BLaER1 (cell line): Measurements from ENCODE around the gene CANX.

Experiments
- H3K27ac ChIP-seq: shearing (Covaris generic); formaldehyde crosslinking; 2 replicates; pipeline ENCODE4 v1.8.1; 2022
- H3K27me3 ChIP-seq: shearing (Covaris generic); formaldehyde crosslinking; 2 replicates; pipeline ENCODE4 v1.8.1; 2022
- H3K36me3 ChIP-seq: shearing (Covaris generic); formaldehyde crosslinking; 2 replicates; pipeline ENCODE4 v1.8.1; 2022
- H3K4me1 ChIP-seq: shearing (Covaris generic); formaldehyde crosslinking; 2 replicates; pipeline ENCODE4 v1.8.1; 2022
- H3K4me2 ChIP-seq: shearing (Covaris generic); formaldehyde crosslinking; 2 replicates; pipeline ENCODE4 v1.8.1; 2022
- H3K4me3 ChIP-seq: shearing (Covaris generic); formaldehyde crosslinking; 2 replicates; pipeline ENCODE4 v1.8.1; 2022
- H3K9ac ChIP-seq: shearing (Covaris generic); formaldehyde crosslinking; 2 replicates; pipeline ENCODE4 v1.8.1; 2022
- H3K9me3 ChIP-seq: shearing (Covaris generic); formaldehyde crosslinking; 2 replicates; pipeline ENCODE4 v1.8.1; 2022
- H4K20me1 ChIP-seq: shearing (Covaris generic); formaldehyde crosslinking; 2 replicates; pipeline ENCODE4 v1.8.1; 2022
- Cebpa-rat ChIP-seq: shearing (Covaris generic); IDR thresholded peaks from 2 replicates; pipeline ENCODE4 v1.8.1; 2022

The CANX gene

DNA sequence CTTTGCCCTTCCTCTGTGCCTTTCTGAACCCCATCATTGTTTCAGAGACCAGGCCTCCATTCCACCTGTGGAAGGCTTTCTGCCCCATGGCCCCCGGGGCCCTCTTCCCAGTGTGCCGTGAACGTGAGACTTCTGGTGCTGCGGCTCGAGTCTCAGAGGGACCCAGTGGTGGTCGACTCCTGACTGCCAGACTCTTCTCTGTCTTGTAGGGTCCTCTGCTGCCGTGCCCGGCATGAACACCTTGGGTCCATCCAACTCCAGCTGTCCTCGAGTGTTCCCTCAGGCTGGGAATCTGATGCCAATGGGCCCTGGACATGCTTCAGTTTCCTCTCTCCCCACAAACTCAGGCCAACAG is 74.9 kb downstream of the CANX start:
- TF ChIP-seq Cebpa-rat = no peak
- H3K27me3 ChIP-seq = no peaks in the 10 kb centered on the region
- H3K4me3 ChIP-seq = no peak overlapping the region
- H3K4me1 ChIP-seq = no peaks in the 10 kb centered on the region
- H3K27ac ChIP-seq = no peak overlapping the region
- H4K20me1 ChIP-seq = peaks cover 97% of the 10 kb centered on the region
- H3K9me3 ChIP-seq = no peaks in the 10 kb centered on the region
- H3K9ac ChIP-seq = no peak overlapping the region
- no peak overlapping the region for H3K4me2 ChIP-seq
- H3K36me3 ChIP-seq = peaks cover 100% of the 10 kb centered on the region

DNA sequence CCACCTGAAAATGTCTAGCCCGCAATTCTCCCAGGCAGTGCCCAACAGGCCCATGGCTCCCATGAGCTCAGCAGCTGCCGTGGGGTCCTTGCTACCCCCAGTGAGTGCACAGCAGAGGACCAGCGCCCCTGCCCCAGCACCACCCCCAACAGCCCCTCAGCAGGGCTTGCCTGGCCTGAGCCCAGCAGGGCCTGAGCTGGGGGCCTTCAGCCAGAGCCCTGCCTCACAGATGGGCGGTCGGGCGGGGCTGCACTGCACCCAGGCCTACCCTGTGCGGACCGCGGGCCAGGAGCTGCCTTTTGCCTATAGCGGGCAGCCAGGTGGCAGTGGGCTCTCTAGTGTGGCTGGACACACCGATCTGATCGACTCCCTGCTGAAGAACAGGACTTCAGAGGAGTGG is 75.7 kb downstream of the CANX start:
- H3K9ac ChIP-seq = no peak overlapping the region
- H3K9me3 ChIP-seq = no peaks in the 10 kb centered on the region
- H3K4me1 ChIP-seq = no peaks in the 10 kb centered on the region
- no peak for TF ChIP-seq Cebpa-rat
- H3K27ac ChIP-seq = no peak overlapping the region
- no peak overlapping the region for H3K4me3 ChIP-seq
- no peak overlapping the region for H3K4me2 ChIP-seq
- no peaks in the 10 kb centered on the region for H3K27me3 ChIP-seq
- H4K20me1 ChIP-seq = peaks cover 97% of the 10 kb centered on the region
- peaks cover 100% of the 10 kb centered on the region for H3K36me3 ChIP-seq

GRCh38 chr5:179776411-179776938 is 77.7 kb downstream of the CANX start:
- Histone ChIP-seq H3K4me2 (no peak overlapping the region), H3K9ac (no peak overlapping the region), H4K20me1 (peaks cover 87% of the 10 kb centered on the region), H3K36me3 (peaks cover 99% of the 10 kb centered on the region), H3K4me1 (no peaks in the 10 kb centered on the region), H3K4me3 (no peak overlapping the region), H3K27ac (no peak overlapping the region), H3K27me3 (no peaks in the 10 kb centered on the region), H3K9me3 (no peaks in the 10 kb centered on the region)
- no peak for TF ChIP-seq Cebpa-rat

- Histone ChIP-seq H3K36me3 (peaks cover 97% of the 10 kb centered on the region), H3K4me3 (no peak overlapping the region), H3K27ac (no peak overlapping the region), H3K9ac (no peak overlapping the region), H3K9me3 (no peaks in the 10 kb centered on the region), H3K4me2 (no peak overlapping the region), H3K27me3 (no peaks in the 10 kb centered on the region), H3K4me1 (no peaks in the 10 kb centered on the region), H4K20me1 (peaks cover 80% of the 10 kb centered on the region)
- no peak for TF ChIP-seq Cebpa-rat
Measured at GRCh38 chr5:179777456-179777855, 78.7 kb downstream of the CANX start.

DNA sequence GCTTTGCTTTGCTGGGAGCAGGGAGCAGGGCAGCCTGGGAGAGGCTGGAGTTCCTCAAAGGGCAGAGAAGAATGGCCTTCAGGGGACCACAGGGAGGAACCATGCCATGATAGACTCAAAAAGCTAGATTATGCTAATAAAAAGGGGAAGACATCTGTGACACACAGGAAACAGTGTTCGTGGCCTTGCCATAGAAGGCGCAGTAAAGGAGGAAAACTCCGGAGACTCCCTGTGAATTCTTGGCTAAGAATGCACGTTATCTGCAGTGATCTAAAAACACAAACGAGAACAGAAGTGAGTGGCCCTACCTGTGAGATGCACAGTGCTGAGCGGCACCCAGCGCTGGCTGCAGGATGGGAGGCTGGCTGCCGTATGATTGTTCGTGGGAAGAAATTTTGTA is 79.1 kb downstream of the CANX start:
- TF ChIP-seq Cebpa-rat = no peak
- Histone ChIP-seq H4K20me1 (peaks cover 76% of the 10 kb centered on the region), H3K27me3 (no peaks in the 10 kb centered on the region), H3K4me3 (no peak overlapping the region), H3K36me3 (peaks cover 95% of the 10 kb centered on the region), H3K4me2 (no peak overlapping the region), H3K27ac (no peak overlapping the region), H3K4me1 (no peaks in the 10 kb centered on the region), H3K9me3 (no peaks in the 10 kb centered on the region), H3K9ac (no peak overlapping the region)

- no peak for TF ChIP-seq Cebpa-rat
- Histone ChIP-seq H3K27ac (no peak overlapping the region), H3K4me2 (no peak overlapping the region), H3K4me3 (no peak overlapping the region), H3K36me3 (peaks cover 88% of the 10 kb centered on the region), H3K9me3 (no peaks in the 10 kb centered on the region), H3K27me3 (no peaks in the 10 kb centered on the region), H3K9ac (no peak overlapping the region), H4K20me1 (peaks cover 69% of the 10 kb centered on the region), H3K4me1 (no peaks in the 10 kb centered on the region)
Measured at GRCh38 chr5:179778591-179778990, 79.8 kb downstream of the CANX start.

DNA sequence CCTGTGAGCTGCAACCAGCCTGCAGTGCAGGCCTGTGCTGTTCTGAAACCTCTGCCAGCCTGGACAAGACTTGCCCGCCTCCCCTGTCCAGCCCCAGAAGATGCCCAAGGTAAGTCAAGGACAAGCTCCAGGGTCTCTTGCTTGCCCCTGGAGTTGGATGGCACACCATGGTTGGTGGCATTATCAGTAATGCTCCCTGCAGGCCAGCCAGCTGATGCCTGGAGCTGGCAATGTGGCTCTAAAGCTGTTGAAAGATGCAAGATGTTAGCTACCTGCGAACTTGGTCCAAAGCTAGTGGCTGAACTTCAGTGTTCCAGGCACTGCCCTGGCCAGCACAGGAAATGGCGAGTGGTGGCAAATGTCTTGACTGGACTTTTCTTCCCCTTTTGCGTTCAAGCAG is 81.1 kb downstream of the CANX start:
- no peaks in the 10 kb centered on the region for H3K9me3 ChIP-seq
- TF ChIP-seq Cebpa-rat = no peak
- H4K20me1 ChIP-seq = peaks cover 57% of the 10 kb centered on the region
- H3K36me3 ChIP-seq = peaks cover 75% of the 10 kb centered on the region
- H3K4me3 ChIP-seq = no peak overlapping the region
- no peaks in the 10 kb centered on the region for H3K4me1 ChIP-seq
- no peak overlapping the region for H3K4me2 ChIP-seq
- H3K27me3 ChIP-seq = no peaks in the 10 kb centered on the region
- no peak overlapping the region for H3K27ac ChIP-seq
- no peak overlapping the region for H3K9ac ChIP-seq

DNA sequence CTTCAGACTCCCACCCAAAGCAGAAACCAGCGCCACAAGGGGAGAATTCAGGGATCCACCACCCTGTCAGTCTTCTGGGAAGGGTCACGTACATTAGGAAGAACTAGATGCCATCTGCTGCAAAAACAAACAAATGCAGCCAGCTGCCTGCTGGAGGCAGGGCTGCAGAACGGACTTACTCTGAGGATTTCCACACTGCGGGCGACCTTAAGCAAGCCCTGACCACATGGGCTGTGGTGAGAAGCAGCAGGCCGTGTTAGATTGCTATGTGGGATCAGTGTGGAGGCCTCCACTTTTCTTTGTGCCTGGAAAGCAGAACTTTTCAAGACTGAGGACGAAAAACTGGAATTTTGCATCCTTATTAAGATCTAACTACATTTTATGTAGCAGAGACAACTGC is 81.6 kb downstream of the CANX start:
- H3K4me1 ChIP-seq = no peaks in the 10 kb centered on the region
- no peak overlapping the region for H3K4me3 ChIP-seq

More for the DNA sequence above, 81.6 kb downstream of the CANX start:
- H3K36me3 ChIP-seq = peaks cover 70% of the 10 kb centered on the region
- no peak for TF ChIP-seq Cebpa-rat
- peaks cover 51% of the 10 kb centered on the region for H4K20me1 ChIP-seq
- H3K9me3 ChIP-seq = no peaks in the 10 kb centered on the region
- no peaks in the 10 kb centered on the region for H3K27me3 ChIP-seq
- H3K27ac ChIP-seq = no peak overlapping the region
- H3K9ac ChIP-seq = no peak overlapping the region
- H3K4me2 ChIP-seq = no peak overlapping the region
